Rectal smooth muscle tissue (tissue), 1 donor: ENCODE measurements around the gene FBRSL1.
"Not testable (repeated sequence)": the region's sequence is repeated elsewhere in the genome, so short reads cannot be mapped to it uniquely, and the experiment has no call there.

Experiments used
- H3K27ac ChIP-seq: one replicate; pipeline ENCODE4 v1.7.0; 2013; ENCODE audit warnings: low read depth, low read length, inconsistent platforms
- H3K27me3 ChIP-seq: one replicate; pipeline ENCODE4 v1.7.0; 2013; ENCODE audit warnings: low read length; ENCODE audit not compliant: control insufficient read depth, insufficient read depth
- H3K36me3 ChIP-seq: one replicate; pipeline ENCODE4 v1.7.0; 2013; ENCODE audit warnings: low read length; ENCODE audit not compliant: control insufficient read depth, insufficient read depth
- H3K4me1 ChIP-seq: one replicate; pipeline ENCODE4 v1.7.0; 2013; ENCODE audit warnings: low read length; ENCODE audit not compliant: control insufficient read depth, insufficient read depth
- H3K4me3 ChIP-seq: one replicate; pipeline ENCODE4 v1.7.0; 2013; ENCODE audit warnings: low read length
- H3K9ac ChIP-seq: one replicate; pipeline ENCODE4 v1.7.0; 2013; ENCODE audit warnings: low read length

The FBRSL1 gene

DNA sequence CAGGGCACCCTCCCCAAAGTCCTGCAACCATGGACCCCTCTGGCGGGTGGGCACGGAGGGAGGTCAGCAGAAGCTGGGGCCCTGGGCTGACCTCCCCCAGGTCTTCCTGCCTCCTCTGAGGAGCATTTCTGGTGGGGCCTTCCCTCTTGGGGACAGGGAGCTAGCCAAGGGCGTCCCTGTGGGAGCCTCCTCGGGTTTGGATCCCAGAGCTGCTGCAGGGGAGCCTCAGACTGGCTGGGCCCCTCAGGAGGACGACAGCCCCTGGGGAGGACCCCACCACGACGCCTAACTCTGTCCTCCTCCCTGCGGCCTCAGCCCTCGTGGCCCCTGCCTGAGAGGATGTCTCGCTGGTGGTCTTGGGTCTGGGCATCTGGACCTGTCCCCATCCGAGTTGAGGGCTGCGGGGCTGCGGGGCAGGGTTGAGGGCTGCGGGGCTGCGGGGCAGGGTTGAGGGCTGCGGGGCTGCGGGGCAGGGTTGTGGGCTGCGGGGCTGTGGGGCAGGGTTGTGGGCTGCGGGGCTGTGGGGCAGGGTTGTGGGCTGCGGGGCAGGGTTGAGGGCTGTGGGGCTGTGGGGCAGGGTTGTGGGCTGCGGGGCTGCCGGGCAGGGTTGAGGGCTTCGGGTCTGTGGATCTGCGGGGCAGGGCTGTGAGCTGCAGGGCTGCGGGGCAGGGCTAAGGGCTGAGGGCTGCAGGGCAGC is 37.4 kb downstream of the FBRSL1 start:
- no peak overlapping the region for H3K27ac ChIP-seq
- no peaks in the 10 kb centered on the region for H3K4me1 ChIP-seq
- no peak overlapping the region for H3K4me3 ChIP-seq
- no peaks in the 10 kb centered on the region for H3K36me3 ChIP-seq
- no peak overlapping the region for H3K9ac ChIP-seq
- H3K27me3 ChIP-seq, result no peaks in the 10 kb centered on the region

DNA sequence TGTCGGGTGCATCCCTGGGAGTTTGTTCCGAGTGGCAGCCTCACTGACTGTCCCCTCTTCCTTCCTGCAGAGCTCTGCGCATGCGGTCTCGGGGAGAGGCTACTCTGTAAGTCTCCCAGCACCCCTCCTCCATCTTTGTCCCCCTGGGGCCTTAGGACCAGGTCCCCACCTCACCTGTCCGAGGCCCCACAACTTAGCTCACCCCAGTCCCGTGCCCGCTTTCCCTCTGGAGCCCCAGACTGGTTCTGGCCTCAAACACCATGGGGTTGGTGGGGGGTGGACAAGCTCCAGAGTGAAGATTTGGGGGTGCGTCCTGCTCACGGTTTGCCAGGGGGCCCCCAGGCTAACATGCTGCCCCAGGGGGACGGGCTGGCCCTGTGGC is 37.9 kb downstream of the FBRSL1 start:
- H3K27ac ChIP-seq, result no peak overlapping the region
- no peaks in the 10 kb centered on the region for H3K27me3 ChIP-seq
- no peak overlapping the region for H3K9ac ChIP-seq
- no peaks in the 10 kb centered on the region for H3K4me1 ChIP-seq
- no peak overlapping the region for H3K4me3 ChIP-seq
- no peaks in the 10 kb centered on the region for H3K36me3 ChIP-seq

DNA sequence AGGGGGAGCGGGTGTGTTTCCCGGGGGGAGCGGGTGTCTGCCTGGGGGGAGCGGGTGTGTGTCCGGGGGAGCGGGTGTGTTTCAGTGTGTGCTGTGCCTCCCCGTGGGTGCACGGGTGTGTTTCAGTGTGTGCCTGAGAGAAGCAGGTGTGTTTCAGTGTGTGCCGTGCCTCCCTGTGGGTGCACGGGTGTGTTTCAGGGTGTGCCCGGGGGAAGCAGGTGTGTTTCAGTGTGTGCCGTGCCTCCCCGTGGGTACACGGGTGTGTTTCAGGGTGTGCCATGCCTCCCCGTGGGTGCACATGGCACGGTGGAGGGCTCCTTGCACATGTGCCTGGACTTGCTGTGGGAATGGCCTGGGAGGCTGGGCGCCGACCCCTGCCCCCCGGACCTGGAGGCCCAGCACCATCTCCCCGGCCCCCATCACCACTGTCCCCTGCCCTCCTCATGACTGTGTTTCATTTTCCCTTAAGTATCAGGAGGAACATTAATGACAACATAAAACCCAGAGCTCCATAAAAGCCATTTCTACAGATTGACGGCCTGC is 38.7 kb downstream of the FBRSL1 start:
- H3K4me1 ChIP-seq, result no peaks in the 10 kb centered on the region
- no peak overlapping the region for H3K9ac ChIP-seq
- no peak overlapping the region for H3K27ac ChIP-seq
- H3K4me3 ChIP-seq, result no peak overlapping the region
- H3K36me3 ChIP-seq, result no peaks in the 10 kb centered on the region
- no peaks in the 10 kb centered on the region for H3K27me3 ChIP-seq

DNA sequence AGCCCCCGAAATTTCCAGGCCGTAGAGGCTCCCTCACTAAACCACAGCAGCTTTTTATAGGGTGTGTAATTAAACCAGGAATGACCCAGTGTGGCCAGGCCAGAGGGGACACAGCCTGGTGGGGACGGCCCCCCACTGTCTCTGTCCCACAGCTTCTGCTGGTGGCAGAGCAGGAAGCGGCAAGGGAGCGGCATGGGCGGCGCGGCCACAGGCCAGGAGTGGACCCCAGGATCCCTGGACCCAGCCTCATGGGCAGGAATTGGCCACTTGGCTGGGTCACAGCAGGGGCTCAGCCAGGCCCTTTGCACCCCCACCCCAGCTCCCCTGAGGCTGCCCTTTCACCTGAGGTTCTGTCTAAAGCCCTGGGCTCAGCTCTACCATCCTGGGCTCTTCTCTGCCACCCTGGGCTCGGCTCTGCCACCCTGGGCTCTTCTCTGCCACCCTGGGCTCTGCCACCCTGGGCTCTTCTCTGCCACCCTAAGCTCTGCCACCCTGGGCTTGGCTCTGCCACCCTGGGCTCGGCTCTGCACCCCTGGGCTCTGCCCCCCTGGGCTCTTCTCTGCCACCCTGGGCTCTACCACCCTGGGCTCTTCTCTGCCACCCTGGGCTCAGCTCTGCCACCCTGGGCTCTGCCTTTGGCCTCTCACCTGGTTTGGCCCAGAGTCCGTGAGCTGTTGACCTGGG is 39.3 kb downstream of the FBRSL1 start:
- no peaks in the 10 kb centered on the region for H3K4me1 ChIP-seq
- no peak overlapping the region for H3K27ac ChIP-seq
- no peak overlapping the region for H3K4me3 ChIP-seq
- H3K27me3 ChIP-seq, result no peaks in the 10 kb centered on the region
- no peak overlapping the region for H3K9ac ChIP-seq
- peaks cover 3% of the 10 kb centered on the region for H3K36me3 ChIP-seq

DNA sequence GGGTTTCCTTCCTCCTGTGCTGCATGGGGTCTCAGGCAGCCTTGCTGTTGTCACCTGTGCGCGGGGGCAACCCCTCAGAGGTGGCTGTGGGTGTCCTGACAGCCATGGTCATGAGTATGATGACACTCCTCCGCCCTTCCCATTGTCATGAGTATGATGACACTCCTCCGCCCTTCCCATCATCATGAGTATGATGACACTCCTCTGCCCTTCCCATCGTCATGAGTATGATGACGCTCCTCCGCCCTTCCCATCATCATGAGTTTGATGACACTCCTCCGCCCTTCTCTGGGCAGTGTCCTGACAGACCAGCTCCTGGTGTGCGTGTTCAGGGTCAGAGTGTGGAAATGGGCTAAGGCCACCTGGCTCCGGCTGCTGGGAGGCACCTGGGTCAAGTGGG is 40.0 kb downstream of the FBRSL1 start:
- Histone ChIP-seq H3K27ac (no peak overlapping the region), H3K4me1 (no peaks in the 10 kb centered on the region), H3K4me3 (no peak overlapping the region), H3K9ac (no peak overlapping the region), H3K36me3 (peaks cover 3% of the 10 kb centered on the region), H3K27me3 (no peaks in the 10 kb centered on the region)

DNA sequence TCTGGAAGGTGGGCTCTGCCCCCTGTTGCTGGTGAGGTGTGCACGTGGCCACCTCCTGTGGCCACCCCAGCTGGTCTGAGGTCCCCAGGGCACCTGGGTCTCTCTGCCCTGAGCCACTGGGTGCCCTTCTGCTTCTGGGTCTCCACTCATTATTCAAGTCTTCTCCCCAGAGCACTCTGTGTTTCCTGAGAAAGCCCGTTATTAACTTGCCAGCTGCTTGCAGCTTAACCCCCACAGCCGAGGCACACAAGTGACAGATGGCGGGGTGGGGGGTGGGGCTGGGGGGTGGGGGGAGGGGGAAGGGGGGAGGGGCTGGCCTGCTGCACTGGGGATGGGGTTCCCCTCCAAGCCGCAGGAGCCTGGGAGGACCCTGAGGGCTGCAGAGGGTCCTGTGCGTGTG is 40.5 kb downstream of the FBRSL1 start:
- Histone ChIP-seq H3K4me1 (no peaks in the 10 kb centered on the region), H3K4me3 (no peak overlapping the region), H3K27me3 (no peaks in the 10 kb centered on the region), H3K9ac (no peak overlapping the region), H3K27ac (no peak overlapping the region), H3K36me3 (peaks cover 3% of the 10 kb centered on the region)

DNA sequence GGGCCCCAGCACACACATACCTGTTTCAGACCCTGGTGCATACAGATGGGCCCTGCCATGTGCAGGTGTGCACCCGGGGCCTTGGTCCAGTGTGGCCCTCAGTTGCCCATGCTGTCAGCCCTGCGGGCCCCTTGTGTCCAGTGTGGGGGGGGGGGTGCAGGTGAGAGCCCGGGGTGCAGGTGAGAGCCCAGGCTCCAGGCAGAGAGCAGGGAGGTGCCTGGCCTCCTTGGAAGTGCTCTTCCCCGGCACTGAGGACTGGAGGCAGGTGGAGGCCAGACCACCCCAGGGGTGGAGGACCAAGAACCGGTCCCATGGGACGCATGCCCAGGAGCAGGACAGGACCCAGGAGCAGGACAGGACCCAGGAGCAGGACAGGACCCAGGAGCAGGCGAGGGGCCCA is 40.9 kb downstream of the FBRSL1 start:
- H3K4me1 ChIP-seq, result no peaks in the 10 kb centered on the region
- H3K36me3 ChIP-seq, result peaks cover 3% of the 10 kb centered on the region
- H3K4me3 ChIP-seq, result no peak overlapping the region
- H3K27ac ChIP-seq, result no peak overlapping the region
- H3K27me3 ChIP-seq, result no peaks in the 10 kb centered on the region
- H3K9ac ChIP-seq, result no peak overlapping the region

DNA sequence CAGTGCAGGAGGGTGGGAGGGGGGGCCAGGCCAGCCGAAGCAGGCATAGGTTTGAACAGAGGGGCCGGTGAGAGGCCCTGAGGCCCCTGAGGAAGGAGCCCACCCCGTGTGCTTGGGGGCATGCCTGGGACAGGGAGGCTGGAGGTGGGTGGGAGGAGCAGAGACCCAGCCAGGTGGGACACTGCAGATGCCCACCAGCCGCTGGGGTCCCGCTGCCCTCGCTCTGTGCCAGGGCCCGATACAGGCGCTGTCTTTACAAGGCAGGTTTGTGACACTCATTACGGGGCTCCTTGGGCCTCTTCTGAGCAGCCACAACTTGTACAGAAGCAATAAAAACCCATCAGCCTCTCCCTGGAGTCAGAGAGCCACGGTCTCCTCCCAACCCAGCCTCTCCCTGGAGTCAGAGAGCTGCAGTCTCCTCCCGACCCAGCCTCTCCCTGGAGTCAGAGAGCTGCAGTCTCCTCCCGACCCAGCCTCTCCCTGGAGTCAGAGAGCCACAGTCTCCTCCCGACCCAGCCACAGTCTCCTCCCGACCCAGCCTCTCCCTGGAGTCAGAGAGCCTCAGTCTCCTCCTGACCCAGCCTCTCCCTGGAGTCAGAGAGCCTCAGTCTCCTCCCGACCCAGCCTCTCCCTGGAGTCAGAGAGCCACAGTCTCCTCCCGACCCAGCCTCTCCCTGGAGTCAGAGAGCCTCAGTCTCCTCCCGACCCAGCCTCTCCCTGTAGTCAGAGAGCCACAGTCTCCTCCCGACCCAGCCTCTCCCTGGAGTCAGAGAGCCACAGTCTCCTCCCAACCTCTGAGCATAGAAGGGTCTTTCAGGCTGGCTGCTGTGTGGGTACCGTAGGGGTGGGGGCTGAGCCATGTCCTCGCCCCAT is 43.0 kb downstream of the FBRSL1 start:
- H3K36me3 ChIP-seq, H3K27me3 ChIP-seq, H3K27ac ChIP-seq, H3K4me3 ChIP-seq, H3K9ac ChIP-seq, H3K4me1 ChIP-seq: not testable (repeated sequence)

DNA sequence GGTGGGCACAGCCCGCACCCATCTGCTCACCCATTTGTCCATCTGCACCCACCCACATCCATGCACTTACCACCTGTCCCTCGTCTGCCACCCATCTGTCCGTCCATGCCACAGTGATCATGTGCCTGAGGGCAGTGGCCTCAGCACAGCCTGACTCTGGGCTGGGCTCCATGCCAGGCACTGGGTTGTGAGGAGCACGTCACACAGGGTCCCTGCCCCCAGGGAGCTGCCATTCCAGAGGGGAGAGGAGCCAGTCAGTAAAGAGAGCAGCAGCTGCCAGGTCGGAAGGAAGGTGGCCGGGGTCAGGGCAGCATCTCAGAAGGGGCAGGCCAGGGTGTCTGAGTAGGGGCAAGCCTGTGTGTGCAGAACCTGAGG is 43.6 kb downstream of the FBRSL1 start:
- H3K4me1 ChIP-seq, result no peaks in the 10 kb centered on the region
- no peak overlapping the region for H3K27ac ChIP-seq
- H3K9ac ChIP-seq, result no peak overlapping the region
- H3K4me3 ChIP-seq, result no peak overlapping the region
- H3K27me3 ChIP-seq, result no peaks in the 10 kb centered on the region
- H3K36me3 ChIP-seq, result peaks cover 3% of the 10 kb centered on the region

DNA sequence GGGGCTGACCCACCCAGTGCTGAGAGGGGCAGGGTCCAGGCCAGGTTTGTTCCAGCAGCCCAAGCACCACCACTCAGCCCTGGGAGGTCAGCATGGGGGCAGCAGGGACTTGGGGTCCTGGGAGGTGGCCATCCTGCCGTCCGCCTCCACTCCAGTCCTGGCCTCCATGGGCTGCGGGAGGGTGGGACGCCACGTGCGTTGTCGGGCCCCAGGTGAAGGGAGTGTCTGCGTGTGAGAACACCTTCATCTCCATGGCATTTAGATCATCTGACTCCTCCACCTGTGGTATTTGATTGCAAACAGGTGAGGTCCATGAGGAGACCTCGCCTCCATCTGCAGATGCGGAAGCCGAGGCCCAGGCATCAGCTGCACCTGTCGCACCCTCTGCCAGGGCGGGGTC is 44.1 kb downstream of the FBRSL1 start:
- no peak overlapping the region for H3K27ac ChIP-seq
- H3K4me3 ChIP-seq, result no peak overlapping the region
- H3K36me3 ChIP-seq, result peaks cover 3% of the 10 kb centered on the region
- H3K27me3 ChIP-seq, result no peaks in the 10 kb centered on the region
- H3K9ac ChIP-seq, result no peak overlapping the region
- no peaks in the 10 kb centered on the region for H3K4me1 ChIP-seq

DNA sequence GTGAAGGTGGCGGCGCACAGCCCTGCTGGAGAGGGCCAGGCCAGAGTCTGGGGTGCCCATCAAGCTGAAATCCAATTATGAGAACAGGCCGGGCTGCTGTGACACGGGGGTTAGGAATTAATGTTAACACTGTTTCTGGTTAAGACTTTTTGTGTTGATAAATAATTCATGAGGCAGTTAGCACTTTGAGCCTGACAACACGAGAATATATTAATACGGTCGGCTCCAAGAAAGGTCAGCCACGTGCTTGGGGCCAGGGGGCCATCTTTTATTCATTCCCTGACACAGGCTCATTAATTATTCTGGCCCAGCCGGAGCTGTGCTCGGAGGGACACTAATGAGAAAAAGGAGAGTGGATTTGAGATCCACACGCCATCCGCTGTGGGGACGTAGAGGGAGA is 45.1 kb downstream of the FBRSL1 start:
- Histone ChIP-seq H3K4me1 (no peaks in the 10 kb centered on the region), H3K36me3 (peaks cover 3% of the 10 kb centered on the region), H3K9ac (no peak overlapping the region), H3K27me3 (no peaks in the 10 kb centered on the region), H3K4me3 (no peak overlapping the region), H3K27ac (no peak overlapping the region)

DNA sequence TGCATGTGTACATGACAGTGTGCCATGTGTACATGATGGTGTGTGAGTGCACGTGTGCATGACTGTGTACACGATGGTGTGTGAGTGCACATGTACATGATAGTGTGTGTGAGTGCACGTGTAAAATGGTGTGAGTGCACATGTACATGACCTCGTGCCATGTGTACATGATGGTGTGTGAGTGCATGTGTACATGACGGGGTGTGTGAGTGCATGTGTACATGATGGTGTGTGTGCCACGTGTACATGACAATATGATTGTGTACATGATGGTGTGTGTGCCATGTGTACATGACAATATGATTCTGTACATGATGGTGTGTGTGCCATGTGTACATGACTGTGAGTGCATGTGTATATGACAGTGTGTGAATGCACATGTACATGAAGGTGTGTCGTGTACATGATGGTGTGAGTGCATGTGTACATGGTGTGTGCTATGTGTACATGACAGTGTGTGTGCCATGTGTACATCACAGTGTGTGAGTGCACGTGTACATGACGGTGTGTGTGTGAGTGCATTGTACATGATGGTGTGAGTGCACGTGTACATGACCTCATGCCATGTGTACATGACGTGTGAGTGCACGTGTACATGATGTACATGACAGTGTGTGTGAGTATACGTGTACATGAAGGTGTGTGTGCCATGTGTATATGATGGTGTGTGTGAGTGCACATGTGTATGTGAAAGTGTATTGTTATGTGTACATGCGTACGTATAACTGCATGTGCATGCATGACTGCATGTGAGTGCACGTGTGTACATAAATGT is 46.3 kb downstream of the FBRSL1 start:
- H3K27me3 ChIP-seq, result no peaks in the 10 kb centered on the region
- H3K4me1 ChIP-seq, result no peaks in the 10 kb centered on the region
- no peak overlapping the region for H3K4me3 ChIP-seq
- no peak overlapping the region for H3K27ac ChIP-seq
- no peak overlapping the region for H3K9ac ChIP-seq
- peaks cover 3% of the 10 kb centered on the region for H3K36me3 ChIP-seq
